GM18508 (cell line): ENCODE measurements around the gene USP10.
"Not testable (repeated sequence)": the region's sequence is repeated elsewhere in the genome, so short reads cannot be mapped to it uniquely, and the experiment has no call there.

Experiments
- ATAC-seq: cut with Tn5 transposase; IDR thresholded peaks from one replicate; pipeline ENCODE4 v1.9.1; 2021; ENCODE audit warnings: moderate number of reproducible peaks; ENCODE audit not compliant: insufficient read depth, unreplicated experiment

USP10 gene

GRCh38 chr16:84725481-84726078 lies 25.8 kb downstream of the USP10 start:
- no peak for ATAC-seq

GRCh38 chr16:84726079-84726668 lies 26.4 kb downstream of the USP10 start:
- ATAC-seq: no peak

DNA sequence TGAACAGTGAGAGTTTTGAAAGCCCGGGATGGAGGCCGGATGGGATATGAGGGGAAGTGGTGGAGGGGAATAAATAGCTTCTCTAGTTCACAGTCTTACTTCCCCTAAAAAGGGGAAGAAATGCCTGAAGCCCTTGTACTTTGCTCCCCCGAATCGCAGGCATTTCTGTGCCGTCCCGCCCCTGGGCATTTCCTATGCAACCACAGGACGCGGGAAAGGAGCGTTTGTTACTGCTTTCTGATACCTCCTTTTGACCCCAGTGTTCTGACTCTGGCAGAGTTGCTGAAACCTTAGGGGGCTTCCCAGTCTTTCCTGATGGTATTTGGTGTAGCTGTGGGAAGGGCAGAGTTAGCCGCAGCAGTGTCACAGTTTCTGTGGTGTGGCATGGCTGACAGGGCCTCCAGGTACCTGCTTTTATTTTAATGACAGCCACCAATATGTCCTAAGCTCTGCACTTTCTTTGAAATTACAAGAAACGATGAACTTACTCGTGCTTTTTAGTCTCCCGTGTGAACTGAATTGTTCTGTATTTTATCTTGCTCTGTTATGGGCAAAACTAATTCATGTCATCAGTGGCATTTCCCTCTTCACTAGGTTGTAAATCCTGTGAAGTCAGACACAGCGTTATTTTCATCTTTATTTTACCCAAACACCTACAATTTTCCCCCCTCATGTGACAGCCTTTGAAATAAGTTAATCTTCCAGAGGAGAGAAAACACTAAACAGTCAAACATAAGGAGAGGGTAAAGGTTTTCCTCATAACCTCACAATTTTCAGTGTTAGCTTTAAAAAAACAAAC lies 27.1 kb downstream of the USP10 start:
- ATAC-seq: no peak

- no peak for ATAC-seq
Measured at GRCh38 chr16:84728853-84729424, 29.1 kb downstream of the USP10 start.

GRCh38 chr16:84729716-84730320 lies 30.0 kb downstream of the USP10 start:
- ATAC-seq: no peak

DNA sequence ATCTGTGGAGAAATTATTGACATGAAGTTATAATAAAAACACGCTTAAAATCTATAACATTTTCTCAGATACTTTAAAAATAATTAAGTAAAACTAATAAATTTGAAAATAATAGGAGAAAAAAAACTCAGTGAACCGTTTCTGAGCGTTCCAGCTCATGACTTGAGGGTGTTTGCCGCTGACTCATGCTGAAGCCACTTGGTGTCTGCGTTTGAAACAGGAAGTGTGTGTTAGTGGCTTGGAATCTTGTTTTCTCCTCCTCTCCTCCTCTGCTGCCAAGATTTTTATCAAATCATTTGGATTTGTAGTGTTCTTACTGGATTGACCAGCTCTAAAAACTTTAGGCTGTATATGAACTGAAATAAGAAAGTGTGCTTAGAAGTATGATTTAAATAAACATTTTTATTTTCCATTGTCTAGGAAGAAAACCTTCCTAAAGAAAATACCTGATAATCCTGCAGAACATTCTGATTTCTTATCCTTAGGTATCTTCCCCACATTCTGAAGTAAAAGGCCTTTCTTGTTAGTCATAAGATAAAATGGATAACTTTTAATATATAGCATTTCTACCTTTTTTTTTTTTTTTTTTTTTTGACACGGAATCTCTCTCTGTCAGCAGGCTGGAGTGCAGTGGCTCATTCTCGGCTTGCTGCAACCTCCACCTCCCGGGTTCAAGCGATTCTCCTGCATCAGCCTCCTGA lies 30.8 kb downstream of the USP10 start:
- ATAC-seq: no peak

GRCh38 chr16:84732332-84732673 lies 32.5 kb downstream of the USP10 start:
- not testable (repeated sequence) for ATAC-seq

DNA sequence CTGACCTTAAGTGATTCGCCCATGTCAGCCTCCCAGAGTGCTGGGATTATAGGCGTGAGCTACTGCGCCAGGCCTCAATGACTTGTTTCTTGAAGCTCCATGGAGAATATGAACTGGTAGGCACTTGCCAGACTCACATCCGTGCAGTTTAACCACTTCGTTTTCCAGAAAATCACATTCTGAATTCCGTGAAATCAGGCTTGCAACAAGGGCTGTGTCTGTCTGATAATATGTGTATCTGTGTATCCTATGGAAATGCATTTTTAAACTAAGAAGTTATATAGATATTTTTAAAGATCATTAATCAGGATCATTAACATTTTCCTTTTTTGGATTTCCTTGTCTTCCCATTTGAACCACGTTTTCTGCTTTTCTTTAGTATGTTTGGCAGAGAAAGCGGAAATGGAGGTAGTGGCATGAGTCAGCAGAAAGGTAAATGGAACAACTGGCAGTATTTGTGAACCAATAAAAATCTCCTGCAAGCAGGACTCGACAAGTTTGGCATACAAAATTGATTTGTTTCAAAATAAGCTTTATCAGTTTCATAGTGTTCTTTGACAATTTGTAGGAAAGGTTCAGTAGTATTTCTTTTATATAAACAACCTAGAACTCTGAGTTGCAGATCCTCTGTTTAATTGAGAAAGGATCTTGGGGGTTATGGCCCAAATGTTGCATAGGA lies 33.0 kb downstream of the USP10 start:
- no peak for ATAC-seq

DNA sequence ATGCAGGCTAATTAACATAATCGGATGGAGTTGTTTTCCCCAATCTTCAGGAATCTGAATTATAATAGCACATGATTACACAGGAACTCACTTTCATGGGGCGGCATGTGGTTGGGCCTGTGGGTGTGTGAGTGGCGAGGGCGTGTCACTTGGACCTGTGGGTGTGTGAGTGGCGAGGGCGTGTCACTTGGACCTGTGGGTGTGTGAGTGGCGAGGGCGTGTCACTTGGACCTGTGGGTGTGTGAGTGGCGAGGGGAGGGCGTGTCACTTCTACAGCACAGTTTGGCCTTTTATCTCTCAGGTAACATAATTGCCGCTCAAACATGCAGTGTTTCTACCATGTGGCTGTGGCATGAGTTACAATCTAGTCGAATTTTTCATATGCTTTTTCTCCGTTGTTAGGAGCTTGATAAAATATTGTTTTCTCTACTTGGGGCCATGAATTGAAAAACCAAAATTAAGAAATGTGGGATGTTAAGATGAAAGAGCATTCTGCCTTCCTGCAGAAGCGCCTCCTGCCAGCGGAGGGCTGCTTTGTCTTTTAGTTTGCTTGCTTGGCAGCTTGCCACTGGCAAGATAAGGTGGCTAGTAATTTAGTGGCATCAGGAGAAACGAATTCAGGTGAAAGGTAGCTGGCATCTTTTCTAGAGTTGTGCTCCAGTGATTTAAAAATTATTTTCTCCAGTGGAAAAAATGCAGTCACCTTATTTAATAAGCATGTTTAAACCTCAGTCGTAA lies 36.2 kb downstream of the USP10 start:
- no peak for ATAC-seq

DNA sequence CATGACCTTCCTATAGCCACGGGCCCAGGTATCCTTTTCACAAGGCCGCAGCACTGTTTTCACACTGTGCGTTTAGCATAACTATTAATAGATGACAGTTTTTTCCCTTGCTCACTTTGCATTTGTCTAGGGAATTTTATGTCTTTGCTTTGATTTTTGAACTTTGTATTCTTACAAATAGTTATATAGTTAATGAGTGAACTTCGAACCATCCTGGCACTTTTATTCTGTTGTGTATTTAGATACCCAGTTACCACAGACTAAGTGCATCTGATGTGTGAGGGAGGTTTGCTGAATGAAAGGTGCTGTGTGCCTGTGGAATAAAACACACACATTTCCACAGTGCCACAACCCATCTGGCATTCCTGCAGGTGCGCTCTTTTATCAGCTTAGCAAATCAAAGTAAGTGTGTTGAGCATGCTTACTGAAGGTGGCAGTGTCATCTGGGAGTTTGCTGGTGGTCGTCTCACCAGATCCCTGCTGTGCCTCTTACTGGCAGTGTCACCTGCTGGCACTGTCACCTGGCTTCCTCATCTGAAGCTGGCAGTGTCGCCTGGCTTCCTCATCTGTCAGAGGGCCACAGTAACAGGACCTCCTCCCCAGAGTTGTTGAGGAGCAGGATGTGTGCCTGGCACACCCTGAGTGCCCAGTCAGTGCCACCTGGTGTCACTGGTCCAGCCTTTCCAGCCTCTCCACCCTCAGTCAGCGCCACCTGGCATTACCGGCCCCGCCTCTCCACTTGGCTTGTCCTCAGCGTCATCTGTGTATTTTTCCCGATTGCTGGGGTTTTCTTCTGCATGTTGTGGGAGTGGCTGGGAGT lies 37.6 kb downstream of the USP10 start:
- ATAC-seq: no peak

- ATAC-seq: no peak
Measured at GRCh38 chr16:84738255-84739038, 38.6 kb downstream of the USP10 start.

DNA sequence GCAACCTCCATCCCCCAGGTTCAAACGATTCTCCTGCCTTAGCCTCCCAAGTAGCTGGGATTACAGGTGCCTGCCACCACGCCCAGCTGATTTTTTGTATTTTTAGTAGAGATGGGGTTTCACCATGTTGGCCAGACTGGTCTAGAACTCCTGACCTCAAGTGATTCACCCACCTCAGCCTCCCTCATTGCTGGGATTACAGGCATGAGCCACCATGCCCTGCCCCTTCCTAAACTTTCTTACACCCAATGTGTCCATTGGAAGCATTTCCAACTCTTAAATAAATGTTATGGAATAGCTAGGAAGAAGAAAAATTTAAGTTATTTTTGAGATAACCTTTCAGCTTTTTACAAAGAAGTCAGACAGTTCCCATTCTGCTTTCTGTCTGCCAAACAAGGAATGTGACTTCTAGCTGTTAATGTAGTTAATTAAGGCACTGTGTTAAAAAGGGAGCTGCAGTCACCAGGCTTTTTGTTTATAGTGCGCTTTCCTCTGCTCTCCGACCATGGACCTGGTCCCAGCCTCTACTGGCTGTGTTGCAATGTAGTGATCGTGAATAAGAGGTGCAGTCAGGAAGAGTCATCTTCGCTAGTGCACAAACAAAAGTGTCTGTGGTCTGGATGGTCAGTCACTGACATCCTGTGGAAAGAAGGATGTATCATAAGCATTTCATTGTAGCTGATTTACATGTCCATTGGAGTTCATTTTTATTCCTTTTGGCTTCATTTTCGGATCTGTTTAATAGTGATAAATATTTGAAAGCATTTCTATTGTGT lies 39.7 kb downstream of the USP10 start:
- no peak for ATAC-seq

- no peak for ATAC-seq
Measured at GRCh38 chr16:84740596-84741116, 40.9 kb downstream of the USP10 start.

- ATAC-seq: no peak
Measured at GRCh38 chr16:84741340-84741830, 41.6 kb downstream of the USP10 start.

GRCh38 chr16:84742641-84743092 lies 42.9 kb downstream of the USP10 start:
- no peak for ATAC-seq

GRCh38 chr16:84746231-84746630 lies 46.4 kb downstream of the USP10 start:
- no peak for ATAC-seq
